ENCODE measurements around the gene PAQR3.

PAQR3 gene

DNA sequence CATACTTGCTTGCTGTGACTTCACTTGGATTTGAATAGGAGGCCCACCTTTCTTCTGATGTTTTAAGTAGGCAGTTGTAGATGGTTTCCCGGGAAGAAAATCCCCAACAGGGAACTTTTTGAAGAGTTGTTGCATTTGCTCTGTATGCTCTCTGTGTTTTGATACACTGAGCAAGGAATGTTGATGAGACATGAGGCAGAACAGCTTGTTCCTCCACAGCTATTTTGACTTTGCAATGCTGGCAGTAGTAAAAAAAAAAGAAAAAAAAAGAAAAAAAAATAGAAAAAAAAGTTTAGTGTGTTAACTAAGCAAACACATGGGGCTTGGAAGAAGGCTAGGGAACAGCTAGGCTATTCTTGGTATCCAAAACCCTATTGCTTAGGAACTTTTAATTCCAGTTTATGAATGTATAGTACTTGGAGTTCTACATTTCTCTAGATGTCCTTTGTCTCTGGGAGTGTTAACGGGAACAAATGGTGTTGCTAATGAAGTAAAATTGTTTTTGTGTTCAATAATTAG, 23.4 kb upstream of the PAQR3 start:
- Histone ChIP-seq H3F3A (ENCODE audit: control insufficient read depth, insufficient read depth) (no peaks in the 10 kb centered on the region), H3K4me1 (ENCODE audit: control insufficient read depth, low read length) (no peaks in the 10 kb centered on the region), H3K36me3 (ENCODE audit: control insufficient read depth, low read length) (no peaks in the 10 kb centered on the region), H3K79me2 (ENCODE audit: control insufficient read depth, low read length) (no peaks in the 10 kb centered on the region), H3K27me3 (ENCODE audit: control insufficient read depth, low read length) (no peaks in the 10 kb centered on the region), H3K9me3 (ENCODE audit: control insufficient read depth, insufficient read depth, low read length) (0 out of 2 replicates have a peak, but pooled peaks cover 3% of the 10 kb centered on the region), H3K4me2 (ENCODE audit: low read length) (no peak overlapping the region), H3K27ac (ENCODE audit: low read depth, low read length) (no peak overlapping the region), H3K9me2 (replicated peaks; ENCODE audit: control insufficient read depth, low read length) (no peaks in the 10 kb centered on the region), H3K4me3 (ENCODE audit: low read length) (no peak overlapping the region), H4K20me1 (ENCODE audit: control insufficient read depth, insufficient read depth, low read depth, low read length) (no peaks in the 10 kb centered on the region)
- TF ChIP-seq EZH2phosphoT487 (IDR thresholded peaks at IDR 0.05; ENCODE audit: borderline replicate concordance, low read length): no peak

- Histone ChIP-seq H3K9me2 (replicated peaks; ENCODE audit: control insufficient read depth, low read length) (no peaks in the 10 kb centered on the region), H3K4me2 (ENCODE audit: low read length) (no peak overlapping the region), H3K36me3 (ENCODE audit: control insufficient read depth, low read length) (no peaks in the 10 kb centered on the region), H4K20me1 (ENCODE audit: control insufficient read depth, insufficient read depth, low read depth, low read length) (no peaks in the 10 kb centered on the region), H3K27ac (ENCODE audit: low read depth, low read length) (no peak overlapping the region), H3K9me3 (ENCODE audit: control insufficient read depth, insufficient read depth, low read length) (0 out of 2 replicates have a peak, but pooled peaks cover 3% of the 10 kb centered on the region), H3K4me3 (ENCODE audit: low read length) (no peak overlapping the region), H3F3A (ENCODE audit: control insufficient read depth, insufficient read depth) (no peaks in the 10 kb centered on the region), H3K79me2 (ENCODE audit: control insufficient read depth, low read length) (no peaks in the 10 kb centered on the region), H3K4me1 (ENCODE audit: control insufficient read depth, low read length) (no peaks in the 10 kb centered on the region), H3K27me3 (ENCODE audit: control insufficient read depth, low read length) (no peaks in the 10 kb centered on the region)
- TF ChIP-seq EZH2phosphoT487 (IDR thresholded peaks at IDR 0.05; ENCODE audit: borderline replicate concordance, low read length) (no peak), CTCF (IDR thresholded peaks at IDR 0.05; ENCODE audit: low read depth, low read length, poor library complexity, severe bottlenecking) (no peak)
These were observed 21.7 kb upstream of the PAQR3 start for GRCh38 chr4:78960926-78961325.

DNA sequence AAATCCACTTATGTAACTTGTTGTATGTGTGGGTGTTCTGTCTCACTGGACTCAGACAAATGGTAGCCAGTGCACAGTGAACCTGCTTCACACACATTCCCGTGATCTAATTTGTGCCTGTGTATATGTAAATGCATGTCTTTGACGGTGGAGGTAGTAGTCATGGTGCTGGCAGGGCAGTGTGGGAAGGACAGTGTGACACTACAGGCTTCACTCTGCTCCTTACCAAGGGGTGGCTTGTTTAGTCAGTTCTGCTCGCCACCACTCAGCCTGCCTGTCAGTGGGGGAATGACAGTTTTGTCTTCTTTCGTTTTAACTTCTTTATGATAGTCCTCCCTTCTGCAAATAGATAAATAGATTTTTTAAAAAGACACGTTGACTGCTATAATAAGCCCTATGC, 17.7 kb upstream of the PAQR3 start:
- no peaks in the 10 kb centered on the region for H4K20me1 ChIP-seq (ENCODE audit: control insufficient read depth, insufficient read depth, low read depth, low read length)
- no peaks in the 10 kb centered on the region for H3K79me2 ChIP-seq (ENCODE audit: control insufficient read depth, low read length)
- H3K27ac ChIP-seq (ENCODE audit: low read depth, low read length): no peak overlapping the region
- no peaks in the 10 kb centered on the region for H3K9me2 ChIP-seq (replicated peaks; ENCODE audit: control insufficient read depth, low read length)
- no peaks in the 10 kb centered on the region for H3F3A ChIP-seq (ENCODE audit: control insufficient read depth, insufficient read depth)
- H3K4me3 ChIP-seq (ENCODE audit: low read length): no peak overlapping the region
- peaks cover 6% of the 10 kb centered on the region for H3K27me3 ChIP-seq (ENCODE audit: control insufficient read depth, low read length)
- TF ChIP-seq EZH2phosphoT487 (IDR thresholded peaks at IDR 0.05; ENCODE audit: borderline replicate concordance, low read length): no peak
- TF ChIP-seq CTCF (IDR thresholded peaks at IDR 0.05; ENCODE audit: low read depth, low read length, poor library complexity, severe bottlenecking): no peak
- no peaks in the 10 kb centered on the region for H3K36me3 ChIP-seq (ENCODE audit: control insufficient read depth, low read length)
- no peaks in the 10 kb centered on the region for H3K9me3 ChIP-seq (ENCODE audit: control insufficient read depth, insufficient read depth, low read length)
- no peak overlapping the region for H3K4me2 ChIP-seq (ENCODE audit: low read length)
- H3K4me1 ChIP-seq (ENCODE audit: control insufficient read depth, low read length): no peaks in the 10 kb centered on the region

DNA sequence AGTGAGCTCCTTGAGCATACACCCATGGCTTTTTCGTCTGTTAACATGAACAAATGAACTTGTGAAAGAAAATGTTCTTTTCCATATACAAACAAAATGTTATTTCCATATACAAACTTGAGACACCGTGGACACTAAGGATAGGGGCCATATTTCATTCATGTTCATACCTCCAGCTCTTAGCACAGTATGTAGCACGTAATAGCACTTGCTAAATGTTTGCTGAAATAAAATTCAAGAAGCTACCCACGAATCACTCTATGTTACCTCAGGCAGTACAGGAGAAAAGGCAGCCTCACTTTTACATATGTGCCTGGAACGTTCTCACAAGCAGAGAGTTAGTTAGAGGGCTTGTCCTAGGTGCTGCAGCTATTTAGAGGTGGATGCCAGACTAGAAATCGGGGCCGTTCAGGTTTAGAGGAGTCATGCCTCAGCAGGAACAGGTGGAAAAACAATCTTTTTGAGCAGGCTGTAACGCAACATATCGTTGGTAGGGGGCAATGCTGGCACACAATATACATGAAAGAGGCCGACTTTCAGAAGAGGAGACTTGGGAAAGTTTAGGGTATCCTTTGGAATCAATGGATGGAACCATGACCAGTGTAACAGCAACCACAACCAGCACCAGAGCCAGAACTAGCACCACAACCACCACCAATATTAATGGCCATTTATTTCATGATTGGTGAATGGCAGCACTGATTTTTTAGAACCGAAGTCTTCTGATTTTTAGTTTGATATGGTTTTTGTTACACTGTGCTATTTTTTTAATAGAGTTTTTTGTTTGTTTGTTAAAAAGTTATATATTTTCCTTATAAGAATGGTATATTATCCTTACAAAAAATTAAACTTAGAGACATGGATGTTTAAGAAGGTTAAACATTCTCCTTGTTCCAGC, 14.8 kb upstream of the PAQR3 start:
- no peak overlapping the region for H3K27ac ChIP-seq (ENCODE audit: low read depth, low read length)
- TF ChIP-seq CTCF (IDR thresholded peaks at IDR 0.05; ENCODE audit: low read depth, low read length, poor library complexity, severe bottlenecking): peak; percentile 66
- no peak for TF ChIP-seq EZH2phosphoT487 (IDR thresholded peaks at IDR 0.05; ENCODE audit: borderline replicate concordance, low read length)
- H3K9me3 ChIP-seq (ENCODE audit: control insufficient read depth, insufficient read depth, low read length): no peaks in the 10 kb centered on the region
- no peaks in the 10 kb centered on the region for H3K4me1 ChIP-seq (ENCODE audit: control insufficient read depth, low read length)
- no peaks in the 10 kb centered on the region for H3K79me2 ChIP-seq (ENCODE audit: control insufficient read depth, low read length)
- no peaks in the 10 kb centered on the region for H3F3A ChIP-seq (ENCODE audit: control insufficient read depth, insufficient read depth)
- H3K4me2 ChIP-seq (ENCODE audit: low read length): no peak overlapping the region
- H3K27me3 ChIP-seq (ENCODE audit: control insufficient read depth, low read length): peaks cover 6% of the 10 kb centered on the region
- no peaks in the 10 kb centered on the region for H3K9me2 ChIP-seq (replicated peaks; ENCODE audit: control insufficient read depth, low read length)
- H4K20me1 ChIP-seq (ENCODE audit: control insufficient read depth, insufficient read depth, low read depth, low read length): no peaks in the 10 kb centered on the region
- H3K36me3 ChIP-seq (ENCODE audit: control insufficient read depth, low read length): no peaks in the 10 kb centered on the region
- H3K4me3 ChIP-seq (ENCODE audit: low read length): no peak overlapping the region
